ENCODE data around the gene GYPC.
A peak's percentile ranks its signal among the peaks of the same experiment; 100 is the strongest.
"Not testable (repeated sequence)": the region's sequence is repeated elsewhere in the genome, so short reads cannot be mapped to it uniquely, and the experiment has no call there.

The GYPC gene

GRCh38 chr2:126700677-126701076 is 44.7 kb downstream of the GYPC start:
- peak; percentile 22 for DNase-seq

- no peak for DNase-seq
These were observed 47.4 kb downstream of the GYPC start for GRCh38 chr2:126703311-126703710.

GRCh38 chr2:126704434-126705160 is 48.6 kb downstream of the GYPC start:
- DNase-seq = peak; percentile 48

GRCh38 chr2:126707191-126707590 is 51.2 kb downstream of the GYPC start:
- no peak for DNase-seq

- DNase-seq = no peak
These were observed 52.0 kb downstream of the GYPC start for GRCh38 chr2:126707941-126708340.

- no peak for DNase-seq
These were observed 58.4 kb downstream of the GYPC start for GRCh38 chr2:126714191-126714965.

- no peak for DNase-seq
These were observed 59.2 kb downstream of the GYPC start for GRCh38 chr2:126715111-126715510.

GRCh38 chr2:126715576-126716406 is 59.8 kb downstream of the GYPC start:
- DNase-seq = no peak

- DNase-seq = not testable (repeated sequence)
These were observed 61.3 kb downstream of the GYPC start for GRCh38 chr2:126717277-126717676.

GRCh38 chr2:126717928-126718327 is 62.0 kb downstream of the GYPC start:
- no peak for DNase-seq

GRCh38 chr2:126719191-126719832 is 63.4 kb downstream of the GYPC start:
- DNase-seq = no peak

GRCh38 chr2:126719833-126720351 is 63.9 kb downstream of the GYPC start:
- peak; percentile 43 for DNase-seq

- DNase-seq = peak; percentile 4
These were observed 64.7 kb downstream of the GYPC start for GRCh38 chr2:126720638-126721037.

- no peak for DNase-seq
These were observed 66.1 kb downstream of the GYPC start for GRCh38 chr2:126722081-126722480.

GRCh38 chr2:126722546-126722945 is 66.6 kb downstream of the GYPC start:
- no peak for DNase-seq

- DNase-seq = no peak
These were observed 67.4 kb downstream of the GYPC start for GRCh38 chr2:126723281-126723815.

GRCh38 chr2:126725580-126725979 is 69.6 kb downstream of the GYPC start:
- DNase-seq = no peak

- DNase-seq = no peak
These were observed 73.9 kb downstream of the GYPC start for GRCh38 chr2:126729896-126730295.

GRCh38 chr2:126730655-126731054 is 74.7 kb downstream of the GYPC start:
- DNase-seq = no peak

GRCh38 chr2:126731353-126731752 is 75.4 kb downstream of the GYPC start:
- DNase-seq = no peak

- no peak for DNase-seq
These were observed 76.8 kb downstream of the GYPC start for GRCh38 chr2:126732682-126733245.

GRCh38 chr2:126733795-126734194 is 77.8 kb downstream of the GYPC start:
- no peak for DNase-seq
